ENCODE measurements around the gene ADSS1.
"Not testable (repeated sequence)": the region's sequence is repeated elsewhere in the genome, so short reads cannot be mapped to it uniquely, and the experiment has no call there.

ADSS1 gene

GRCh38 chr14:104717646-104718045, 6.4 kb upstream of the ADSS1 start:
- no peak for DNase-seq (ENCODE audit: low read depth)

- DNase-seq (ENCODE audit: low read depth) = no peak
Observed at GRCh38 chr14:104718147-104718546, 5.9 kb upstream of the ADSS1 start.

GRCh38 chr14:104718871-104719270, 5.2 kb upstream of the ADSS1 start:
- no peak for DNase-seq (ENCODE audit: low read depth)

GRCh38 chr14:104719343-104719742, 4.7 kb upstream of the ADSS1 start:
- no peak for DNase-seq (ENCODE audit: low read depth)

GRCh38 chr14:104721505-104722431, 2.3 kb upstream of the ADSS1 start:
- no peak for DNase-seq (ENCODE audit: low read depth)

- no peak for DNase-seq (ENCODE audit: low read depth)
Observed at GRCh38 chr14:104722938-104723650, 935 bp upstream of the ADSS1 start.

GRCh38 chr14:104724407-104724980, 465 bp downstream of the ADSS1 start:
- no peak for DNase-seq (ENCODE audit: low read depth)

- no peak for DNase-seq (ENCODE audit: low read depth)
Observed at GRCh38 chr14:104724981-104725771, 1.1 kb downstream of the ADSS1 start.

GRCh38 chr14:104725772-104726548, 1.9 kb downstream of the ADSS1 start:
- DNase-seq (ENCODE audit: low read depth) = no peak

- no peak for DNase-seq (ENCODE audit: low read depth)
Observed at GRCh38 chr14:104726600-104727451, 2.8 kb downstream of the ADSS1 start.

- DNase-seq (ENCODE audit: low read depth) = no peak
Observed at GRCh38 chr14:104728631-104729030, 4.6 kb downstream of the ADSS1 start.

GRCh38 chr14:104729176-104729834, 5.3 kb downstream of the ADSS1 start:
- DNase-seq (ENCODE audit: low read depth) = not testable (repeated sequence)

- DNase-seq (ENCODE audit: low read depth) = no peak
Observed at GRCh38 chr14:104729835-104730181, 5.8 kb downstream of the ADSS1 start.

- DNase-seq (ENCODE audit: low read depth) = no peak
Observed at GRCh38 chr14:104730487-104730886, 6.5 kb downstream of the ADSS1 start.

- DNase-seq (ENCODE audit: low read depth) = no peak
Observed at GRCh38 chr14:104731320-104732294, 7.6 kb downstream of the ADSS1 start.

- DNase-seq (ENCODE audit: low read depth) = no peak
Observed at GRCh38 chr14:104732355-104732804, 8.4 kb downstream of the ADSS1 start.

- DNase-seq (ENCODE audit: low read depth) = no peak
Observed at GRCh38 chr14:104732931-104733681, 9.1 kb downstream of the ADSS1 start.

Data from activated T-helper 1 cell treated with Interleukin-2 at 50 U/mL for 16 hours (primary cell).